ENCODE results near the gene CDH22.

Gene CDH22

GRCh38 chr20:46323557-46323956 is 15.3 kb upstream of the CDH22 start:
- H3K36me3 ChIP-seq (ENCODE audit: control insufficient read depth in 1 of 2, insufficient read depth in 2 of 2, low read length in 2 of 2): no peaks in the 10 kb centered on the region
- H3K9me3 ChIP-seq (ENCODE audit: control insufficient read depth in 1 of 2, low read length in 2 of 2): no peaks in the 10 kb centered on the region
- H3K9ac ChIP-seq (ENCODE audit: low read depth in 1 of 2, low read length in 2 of 2): no peak overlapping the region
- H3K4me1 ChIP-seq (ENCODE audit: control insufficient read depth in 1 of 2, insufficient read depth in 2 of 2, low read length in 2 of 2): no peaks in the 10 kb centered on the region
- H3K4me3 ChIP-seq (ENCODE audit: low read depth in 1 of 2, low read length in 2 of 2): no peak overlapping the region
- H3K27ac ChIP-seq (ENCODE audit: low read depth, low read length): no peak overlapping the region
- peaks cover 21 to 24% of the 10 kb centered on the region in 2 donors for H3K27me3 ChIP-seq (ENCODE audit: control insufficient read depth in 1 of 2, insufficient read depth in 2 of 2, low read length in 2 of 2)

GRCh38 chr20:46322641-46323040 is 14.3 kb upstream of the CDH22 start:
- H3K4me1 ChIP-seq (ENCODE audit: control insufficient read depth in 1 of 2, insufficient read depth in 2 of 2, low read length in 2 of 2): no peaks in the 10 kb centered on the region
- no peak overlapping the region for H3K27ac ChIP-seq (ENCODE audit: low read depth, low read length)
- no peak overlapping the region for H3K4me3 ChIP-seq (ENCODE audit: low read depth in 1 of 2, low read length in 2 of 2)
- H3K9me3 ChIP-seq (ENCODE audit: control insufficient read depth in 1 of 2, low read length in 2 of 2): no peaks in the 10 kb centered on the region
- peaks cover 24% of the 10 kb centered on the region in 2 donors for H3K27me3 ChIP-seq (ENCODE audit: control insufficient read depth in 1 of 2, insufficient read depth in 2 of 2, low read length in 2 of 2)
- H3K36me3 ChIP-seq (ENCODE audit: control insufficient read depth in 1 of 2, insufficient read depth in 2 of 2, low read length in 2 of 2): no peaks in the 10 kb centered on the region
- no peak overlapping the region for H3K9ac ChIP-seq (ENCODE audit: low read depth in 1 of 2, low read length in 2 of 2)

GRCh38 chr20:46317685-46318177 is 9.4 kb upstream of the CDH22 start:
- no peaks in the 10 kb centered on the region for H3K4me1 ChIP-seq (ENCODE audit: control insufficient read depth in 1 of 2, insufficient read depth in 2 of 2, low read length in 2 of 2)
- no peaks in the 10 kb centered on the region for H3K36me3 ChIP-seq (ENCODE audit: control insufficient read depth in 1 of 2, insufficient read depth in 2 of 2, low read length in 2 of 2)
- H3K9me3 ChIP-seq (ENCODE audit: control insufficient read depth in 1 of 2, low read length in 2 of 2): no peaks in the 10 kb centered on the region
- no peak overlapping the region for H3K4me3 ChIP-seq (ENCODE audit: low read depth in 1 of 2, low read length in 2 of 2)
- no peak overlapping the region for H3K9ac ChIP-seq (ENCODE audit: low read depth in 1 of 2, low read length in 2 of 2)
- H3K27ac ChIP-seq (ENCODE audit: low read depth, low read length): no peak overlapping the region
- H3K27me3 ChIP-seq (ENCODE audit: control insufficient read depth in 1 of 2, insufficient read depth in 2 of 2, low read length in 2 of 2): peaks cover 49 to 50% of the 10 kb centered on the region in 2 donors

- H3K27ac ChIP-seq (ENCODE audit: low read depth, low read length): no peak overlapping the region
- no peaks in the 10 kb centered on the region for H3K9me3 ChIP-seq (ENCODE audit: control insufficient read depth in 1 of 2, low read length in 2 of 2)
- peaks cover 51 to 54% of the 10 kb centered on the region in 2 donors for H3K27me3 ChIP-seq (ENCODE audit: control insufficient read depth in 1 of 2, insufficient read depth in 2 of 2, low read length in 2 of 2)
- no peaks in the 10 kb centered on the region for H3K4me1 ChIP-seq (ENCODE audit: control insufficient read depth in 1 of 2, insufficient read depth in 2 of 2, low read length in 2 of 2)
- H3K9ac ChIP-seq (ENCODE audit: low read depth in 1 of 2, low read length in 2 of 2): no peak overlapping the region
- H3K4me3 ChIP-seq (ENCODE audit: low read depth in 1 of 2, low read length in 2 of 2): no peak overlapping the region
- no peaks in the 10 kb centered on the region for H3K36me3 ChIP-seq (ENCODE audit: control insufficient read depth in 1 of 2, insufficient read depth in 2 of 2, low read length in 2 of 2)
Observed at GRCh38 chr20:46316984-46317684, 8.8 kb upstream of the CDH22 start.

- Histone ChIP-seq H3K27me3 (ENCODE audit: control insufficient read depth in 1 of 2, insufficient read depth in 2 of 2, low read length in 2 of 2) (peaks cover 69 to 71% of the 10 kb centered on the region in 2 donors), H3K27ac (ENCODE audit: low read depth, low read length) (no peak overlapping the region), H3K9me3 (ENCODE audit: control insufficient read depth in 1 of 2, low read length in 2 of 2) (no peaks in the 10 kb centered on the region), H3K4me3 (ENCODE audit: low read depth in 1 of 2, low read length in 2 of 2) (no peak overlapping the region), H3K9ac (ENCODE audit: low read depth in 1 of 2, low read length in 2 of 2) (no peak overlapping the region), H3K36me3 (ENCODE audit: control insufficient read depth in 1 of 2, insufficient read depth in 2 of 2, low read length in 2 of 2) (no peaks in the 10 kb centered on the region), H3K4me1 (ENCODE audit: control insufficient read depth in 1 of 2, insufficient read depth in 2 of 2, low read length in 2 of 2) (no peaks in the 10 kb centered on the region)
Observed at GRCh38 chr20:46315311-46315710, 7.0 kb upstream of the CDH22 start.

- no peak overlapping the region for H3K4me3 ChIP-seq (ENCODE audit: low read depth in 1 of 2, low read length in 2 of 2)
Observed at GRCh38 chr20:46312945-46313861, 4.9 kb upstream of the CDH22 start.

GRCh38 chr20:46312075-46312944 is 4.0 kb upstream of the CDH22 start:
- Histone ChIP-seq H3K4me3 (ENCODE audit: low read depth in 1 of 2, low read length in 2 of 2) (no peak overlapping the region), H3K27me3 (ENCODE audit: control insufficient read depth in 1 of 2, insufficient read depth in 2 of 2, low read length in 2 of 2) (peaks cover 80 to 84% of the 10 kb centered on the region in 2 donors)

More at GRCh38 chr20:46312945-46313861, 4.9 kb upstream of the CDH22 start:
- Histone ChIP-seq H3K4me1 (ENCODE audit: control insufficient read depth in 1 of 2, insufficient read depth in 2 of 2, low read length in 2 of 2) (no peaks in the 10 kb centered on the region), H3K27me3 (ENCODE audit: control insufficient read depth in 1 of 2, insufficient read depth in 2 of 2, low read length in 2 of 2) (peaks cover 82 to 86% of the 10 kb centered on the region in 2 donors), H3K36me3 (ENCODE audit: control insufficient read depth in 1 of 2, insufficient read depth in 2 of 2, low read length in 2 of 2) (no peaks in the 10 kb centered on the region), H3K9me3 (ENCODE audit: control insufficient read depth in 1 of 2, low read length in 2 of 2) (no peaks in the 10 kb centered on the region), H3K9ac (ENCODE audit: low read depth in 1 of 2, low read length in 2 of 2) (no peak overlapping the region), H3K27ac (ENCODE audit: low read depth, low read length) (no peak overlapping the region)

GRCh38 chr20:46311719-46312074 is 3.4 kb upstream of the CDH22 start:
- Histone ChIP-seq H3K27ac (ENCODE audit: low read depth, low read length) (no peak overlapping the region), H3K9me3 (ENCODE audit: control insufficient read depth in 1 of 2, low read length in 2 of 2) (no peaks in the 10 kb centered on the region), H3K4me1 (ENCODE audit: control insufficient read depth in 1 of 2, insufficient read depth in 2 of 2, low read length in 2 of 2) (no peaks in the 10 kb centered on the region), H3K9ac (ENCODE audit: low read depth in 1 of 2, low read length in 2 of 2) (no peak overlapping the region), H3K36me3 (ENCODE audit: control insufficient read depth in 1 of 2, insufficient read depth in 2 of 2, low read length in 2 of 2) (no peaks in the 10 kb centered on the region), H3K27me3 (ENCODE audit: control insufficient read depth in 1 of 2, insufficient read depth in 2 of 2, low read length in 2 of 2) (peaks cover 80 to 84% of the 10 kb centered on the region in 2 donors), H3K4me3 (ENCODE audit: low read depth in 1 of 2, low read length in 2 of 2) (no peak overlapping the region)

More at GRCh38 chr20:46312075-46312944, 4.0 kb upstream of the CDH22 start:
- Histone ChIP-seq H3K36me3 (ENCODE audit: control insufficient read depth in 1 of 2, insufficient read depth in 2 of 2, low read length in 2 of 2) (no peaks in the 10 kb centered on the region), H3K27ac (ENCODE audit: low read depth, low read length) (no peak overlapping the region), H3K9me3 (ENCODE audit: control insufficient read depth in 1 of 2, low read length in 2 of 2) (no peaks in the 10 kb centered on the region), H3K9ac (ENCODE audit: low read depth in 1 of 2, low read length in 2 of 2) (no peak overlapping the region), H3K4me1 (ENCODE audit: control insufficient read depth in 1 of 2, insufficient read depth in 2 of 2, low read length in 2 of 2) (no peaks in the 10 kb centered on the region)

- Histone ChIP-seq H3K4me3 (ENCODE audit: low read depth in 1 of 2, low read length in 2 of 2) (no peak overlapping the region), H3K27ac (ENCODE audit: low read depth, low read length) (no peak overlapping the region), H3K4me1 (ENCODE audit: control insufficient read depth in 1 of 2, insufficient read depth in 2 of 2, low read length in 2 of 2) (no peaks in the 10 kb centered on the region), H3K36me3 (ENCODE audit: control insufficient read depth in 1 of 2, insufficient read depth in 2 of 2, low read length in 2 of 2) (no peaks in the 10 kb centered on the region), H3K9me3 (ENCODE audit: control insufficient read depth in 1 of 2, low read length in 2 of 2) (no peaks in the 10 kb centered on the region), H3K27me3 (ENCODE audit: control insufficient read depth in 1 of 2, insufficient read depth in 2 of 2, low read length in 2 of 2) (peaks cover 81 to 88% of the 10 kb centered on the region in 2 donors), H3K9ac (ENCODE audit: low read depth in 1 of 2, low read length in 2 of 2) (no peak overlapping the region)
Observed at GRCh38 chr20:46311039-46311650, 2.8 kb upstream of the CDH22 start.
